ENCODE results near the gene B4GAT1. TPM values are rescaled to one million over a fixed set of nuclear protein-coding genes. Genes with fewer than 3 reads are reported as not detected.
A peak's percentile ranks its signal among the peaks of the same experiment; 100 is the strongest.

Gene B4GAT1
- total and polyA plus RNA-seq, 4 donors: 12.0 to 20.8 (median 17.6) TPM

- Histone ChIP-seq H3K4me1 (ENCODE audit: control insufficient read depth in 4 of 4, insufficient read depth in 4 of 4, low read length in 3 of 4) (peaks cover 4 to 16% (median 8%) of the 10 kb centered on the region in 4 donors), H3K36me3 (ENCODE audit: control insufficient read depth in 4 of 4, insufficient read depth in 3 of 4, low read depth in 1 of 4, low read length in 3 of 4) (peaks cover 12 to 35% (median 20%) of the 10 kb centered on the region in 4 donors), H3K27ac (ENCODE audit: low read depth in 1 of 2, low read length in 2 of 2) (peak overlapping the region in 1 of 2 donors; percentile 51), H3K9me3 (ENCODE audit: control insufficient read depth in 4 of 4, low read length in 3 of 4) (no peaks in the 10 kb centered on the region), H3K4me3 (ENCODE audit: low read depth in 1 of 3, low read length in 3 of 3) (no peak overlapping the region), H3K27me3 (ENCODE audit: control insufficient read depth in 4 of 4, insufficient read depth in 4 of 4, low read length in 3 of 4) (no peaks in the 10 kb centered on the region), H3K9ac (ENCODE audit: low read depth in 1 of 2, low read length in 2 of 2) (no peak overlapping the region)
- TF ChIP-seq JUND (IDR thresholded peaks at IDR 0.05): no peak
- TF ChIP-seq RXRA (IDR thresholded peaks at IDR 0.05): no peak
- TF ChIP-seq TAF1 (conservative IDR thresholded peaks at IDR 0.05): no peak
- no peak for TF ChIP-seq NR2F2 (IDR thresholded peaks at IDR 0.05)
- WGBS: 71% methylated on average over 18 of the region's 18 CpGs
- no peak for DNase-seq (ENCODE audit: low spot score)
Measured at GRCh38 chr11:66337103-66337899, 10.1 kb downstream of the B4GAT1 start.

- Histone ChIP-seq H3K4me1 (ENCODE audit: control insufficient read depth in 4 of 4, insufficient read depth in 4 of 4, low read length in 3 of 4) (peaks cover 4 to 16% (median 8%) of the 10 kb centered on the region in 4 donors), H3K27me3 (ENCODE audit: control insufficient read depth in 4 of 4, insufficient read depth in 4 of 4, low read length in 3 of 4) (no peaks in the 10 kb centered on the region), H3K9ac (ENCODE audit: low read depth in 1 of 2, low read length in 2 of 2) (no peak within 1 kb of the TSS), H3K36me3 (ENCODE audit: control insufficient read depth in 4 of 4, insufficient read depth in 3 of 4, low read depth in 1 of 4, low read length in 3 of 4) (peaks cover 6 to 29% (median 15%) of the 10 kb centered on the region in 4 donors), H3K9me3 (ENCODE audit: control insufficient read depth in 4 of 4, low read length in 3 of 4) (no peaks in the 10 kb centered on the region), H3K4me3 (ENCODE audit: low read depth in 1 of 3, low read length in 3 of 3) (peak within 1 kb of the TSS in 2 of 3 donors; percentile 28 to 32), H3K27ac (ENCODE audit: low read depth in 1 of 2, low read length in 2 of 2) (peak within 1 kb of the TSS; percentile 51 to 63)
- no peak for DNase-seq (ENCODE audit: low spot score)
- TF ChIP-seq EGR1 (IDR thresholded peaks at IDR 0.05; ENCODE audit: low read depth in 2 of 2) (peak in 1 of 2 donors; percentile 37), REST (IDR thresholded peaks at IDR 0.05) (no peak), CTCF (IDR thresholded peaks at IDR 0.05; ENCODE audit: low read depth, low read length, missing input control) (peak; percentile 36), MAX (IDR thresholded peaks at IDR 0.05) (no peak), RAD21 (IDR thresholded peaks at IDR 0.05) (peak; percentile 72 to 78), NR2F2 (IDR thresholded peaks at IDR 0.05) (peak; percentile 38), HNF4A (conservative IDR thresholded peaks at IDR 0.05) (no peak), JUND (IDR thresholded peaks at IDR 0.05) (peak in 1 of 2 donors; percentile 66), TAF1 (conservative IDR thresholded peaks at IDR 0.05) (no peak), HNF4G (IDR thresholded peaks at IDR 0.05) (no peak), FOXA2 (IDR thresholded peaks at IDR 0.05) (no peak), ZBTB33 (IDR thresholded peaks at IDR 0.05) (no peak), GABPA (IDR thresholded peaks at IDR 0.05 in 1 of 2, conservative IDR thresholded peaks at IDR 0.05 in 1 of 2) (no peak)
- 22% methylated on average over 22 of the region's 22 CpGs for WGBS
Measured at GRCh38 chr11:66336234-66337102, 11.0 kb downstream of the B4GAT1 start, which contains the start of gene RIN1. Gene RIN1 (minus strand): TSS chr11:66336434. CDS start chr11:66336402, 32 bp downstream.

Measured in liver (tissue), 9 donors.